Pancreas (tissue), 10 donors: ENCODE data around the gene TMX2. TPM values are rescaled to one million over a fixed set of nuclear protein-coding genes. Genes with fewer than 3 reads are reported as not detected.

Experiments
- ATAC-seq, 4 donors: fragments of 200-7000 bp; cut with Tn5 transposase; one replicate each; pipeline versions ENCODE4 v1.8.0 to v1.9.1; 2020; ENCODE audit warnings: mild to moderate bottlenecking in 4 of 4, moderate library complexity in 4 of 4
- DNase-seq, 6 donors: peaks; one replicate each; pipeline ENCODE4 v3.0.0-alpha.2; 2020
- FAIRE-seq: peaks from 2 replicates; lab custom pipeline; 2012; peaks lifted over from hg19 to GRCh38; lab: Jason Lieb, UNC
- H3K27ac ChIP-seq, 4 donors: fragments of 200-600 bp; sonication (generic); 1 replicate in 3 of 4; 2 replicates in 1 of 4; pipeline versions ENCODE4 v1.5.0 to v1.8.0; 2020
- H3K27me3 ChIP-seq, 4 donors: fragments of 200-600 bp; one replicate each; pipeline ENCODE4 v1.8.0; 2021
- H3K36me3 ChIP-seq, 3 donors: fragments of 200-600 bp; sonication (generic) in 1 of 3; one replicate each; pipeline versions ENCODE4 v1.5.0 to v1.8.0; 2020 to 2021
- H3K4me1 ChIP-seq, 3 donors: fragments of 200-600 bp; one replicate each; pipeline ENCODE4 v1.8.0; 2021
- H3K4me3 ChIP-seq, 4 donors: fragments of 200-600 bp; sonication (generic) in 2 of 4; one replicate each; pipeline versions ENCODE4 v1.5.0 to v1.8.0; 2020 to 2021
- H3K9me3 ChIP-seq, 4 donors: fragments of 200-600 bp; one replicate each; pipeline ENCODE4 v1.8.0; 2021
- WGBS, 2 donors: extraction: QIAGEN DNeasy Blood & Tissue Kit; methylation state at CpG; one replicate each; pipeline ENCODE4 v1.1.7; 2013; 5-methylcytosine and 5-hydroxymethylcytosine counted together
- intact Hi-C, 3 donors: fragments of 100-400 bp; cut with DNase I; formaldehyde crosslinking; loops; one replicate each; pipeline versions ENCODE4 v1.11.1 to v1.14.2; 2022
- polyA plus RNA-seq, 2 donors: library from polyadenylated mRNA; stranded (reverse); fragments of 200-250 nt; gene quantifications; one replicate each; pipeline ENCODE4 v1.2.3, GENCODE V29; 2013
- total RNA-seq, 6 donors: library from RNA; stranded (reverse); fragmentation: NEBNext Ultra II Directional in 4 of 6; extraction: Animal tissue kit (Norgen Biotek cat#: 25700) in 4 of 6; gene quantifications; one replicate each; pipeline versions ENCODE4 v1.2.1 to v1.2.4, GENCODE V29; 2021 to 2023
- TF ChIP-seq, protein P1 (sequence below), 4 donors: fragments of 200-600 bp; sonication (generic) in 3 of 4; IDR thresholded peaks; one replicate each; pipeline versions ENCODE4 v1.5.0 to v1.8.0; 2021; ENCODE audit warnings: antibody characterized with exemption in 4 of 4
- donor health status: healthy with polysubstance abuse.
- donor health status: DM: no; HTN: no; CAD: no; lungs with moderate emphysema.
- donor health status: DM: no; HTN: no; CAD: no.
- donor health status: control.
- donor health status: control.
- donor health status: Bipolar disorder and iron deficiency.
- donor health status: DM: yes; HTN: yes; CAD: no.
- donor health status: DM: no; HTN: no; CAD: no.
- donor health status: DM: no; HTN: no; CAD: no.
- donor health status: DM: yes; HTN: yes; CAD: no.

The TMX2 gene
- total and polyA plus RNA-seq, 8 donors = 19.8 to 46.4 (median 34.1) TPM

DNA sequence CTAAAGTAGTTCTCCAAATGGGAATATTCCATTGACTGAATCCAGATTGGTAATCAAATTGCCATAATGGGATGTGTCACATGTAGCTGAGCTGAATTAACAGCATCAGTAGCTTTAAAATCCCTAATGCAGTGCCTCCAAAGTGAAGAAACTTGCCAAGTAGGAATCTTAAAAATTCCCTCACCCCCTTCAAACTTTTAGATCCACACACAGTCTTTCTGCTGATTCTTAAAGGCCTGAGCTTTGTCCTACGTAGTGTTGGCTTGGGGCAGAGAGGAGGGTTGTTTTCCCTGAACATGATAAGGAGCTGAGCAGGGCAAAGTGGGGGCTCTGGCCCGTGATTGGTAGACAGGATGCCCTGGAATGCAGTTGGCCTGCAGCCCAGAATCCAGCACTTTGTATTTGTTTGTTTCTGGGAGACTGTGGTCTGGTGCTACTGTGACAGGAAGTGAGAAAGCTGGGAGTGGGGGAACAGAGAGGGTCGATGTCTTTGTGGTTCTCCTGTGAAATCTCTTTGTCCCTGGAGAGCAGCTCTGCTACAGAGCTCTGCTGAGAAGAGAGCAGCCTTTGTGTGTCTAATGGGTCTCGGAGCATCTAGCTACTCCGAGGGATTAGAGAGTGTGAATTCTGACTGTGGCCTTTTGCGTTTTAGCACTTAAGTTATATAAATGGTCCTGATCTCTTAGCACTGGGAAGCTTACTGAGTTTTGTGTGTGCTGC, 66.1 kb downstream of the TMX2 start:
- Histone ChIP-seq H3K4me3 (peak overlapping the region in 2 of 4 donors; percentile 8 to 18), H3K27ac (peak overlapping the region; percentile 58 to 85 (median 83)), H3K4me1 (peaks cover 77 to 98% (median 96%) of the 10 kb centered on the region in 3 donors), H3K36me3 (no peaks in the 10 kb centered on the region), H3K27me3 (no peaks in the 10 kb centered on the region), H3K9me3 (no peaks in the 10 kb centered on the region)
- DNase-seq = peak; percentile 81 to 92 (median 90)
- intact Hi-C loops = no loop called here
- no peak for FAIRE-seq
- TF ChIP-seq, protein P1, sequence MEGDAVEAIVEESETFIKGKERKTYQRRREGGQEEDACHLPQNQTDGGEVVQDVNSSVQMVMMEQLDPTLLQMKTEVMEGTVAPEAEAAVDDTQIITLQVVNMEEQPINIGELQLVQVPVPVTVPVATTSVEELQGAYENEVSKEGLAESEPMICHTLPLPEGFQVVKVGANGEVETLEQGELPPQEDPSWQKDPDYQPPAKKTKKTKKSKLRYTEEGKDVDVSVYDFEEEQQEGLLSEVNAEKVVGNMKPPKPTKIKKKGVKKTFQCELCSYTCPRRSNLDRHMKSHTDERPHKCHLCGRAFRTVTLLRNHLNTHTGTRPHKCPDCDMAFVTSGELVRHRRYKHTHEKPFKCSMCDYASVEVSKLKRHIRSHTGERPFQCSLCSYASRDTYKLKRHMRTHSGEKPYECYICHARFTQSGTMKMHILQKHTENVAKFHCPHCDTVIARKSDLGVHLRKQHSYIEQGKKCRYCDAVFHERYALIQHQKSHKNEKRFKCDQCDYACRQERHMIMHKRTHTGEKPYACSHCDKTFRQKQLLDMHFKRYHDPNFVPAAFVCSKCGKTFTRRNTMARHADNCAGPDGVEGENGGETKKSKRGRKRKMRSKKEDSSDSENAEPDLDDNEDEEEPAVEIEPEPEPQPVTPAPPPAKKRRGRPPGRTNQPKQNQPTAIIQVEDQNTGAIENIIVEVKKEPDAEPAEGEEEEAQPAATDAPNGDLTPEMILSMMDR (IDR thresholded peaks at IDR 0.05) = no peak
- 2 to 5% methylated on average over 6 of the region's 6 CpGs for WGBS, 2 donors
- peak; percentile 76 to 82 (median 82) for ATAC-seq

DNA sequence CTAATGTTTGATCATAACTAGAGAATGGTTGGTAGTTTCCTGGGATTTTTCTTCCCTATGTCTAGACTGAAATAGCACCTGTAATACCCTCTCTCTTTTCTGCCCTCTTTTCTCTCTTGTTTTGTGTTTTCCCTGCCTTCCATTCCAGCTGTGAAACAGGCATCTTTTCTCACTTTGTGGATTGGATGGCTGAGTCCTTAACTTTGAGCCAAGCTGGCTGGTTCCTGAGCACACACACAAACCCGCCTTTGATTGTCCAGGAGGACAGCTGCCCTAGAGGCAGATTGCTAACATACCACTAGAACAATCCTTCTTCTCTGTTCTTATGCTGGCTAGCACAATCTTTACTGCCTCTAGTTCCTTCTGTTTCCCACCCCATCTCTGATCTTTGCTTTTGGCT, 66.9 kb downstream of the TMX2 start:
- FAIRE-seq = no peak
- Histone ChIP-seq H3K4me1 (peaks cover 80 to 96% (median 95%) of the 10 kb centered on the region in 3 donors), H3K36me3 (no peaks in the 10 kb centered on the region), H3K4me3 (peak overlapping the region in 1 of 4 donors; percentile 18), H3K9me3 (no peaks in the 10 kb centered on the region), H3K27me3 (no peaks in the 10 kb centered on the region), H3K27ac (peak overlapping the region; percentile 58 to 85 (median 83))
- WGBS, 2 donors = 4 to 5% methylated on average over 1 of the region's 1 CpG
- TF ChIP-seq, protein P1 (IDR thresholded peaks at IDR 0.05) = no peak
- peak in 3 of 6 donors; percentile 47 to 79 (median 60) for DNase-seq
- intact Hi-C loops = no loop called here
- ATAC-seq = peak; percentile 59 to 71 (median 65)

DNA sequence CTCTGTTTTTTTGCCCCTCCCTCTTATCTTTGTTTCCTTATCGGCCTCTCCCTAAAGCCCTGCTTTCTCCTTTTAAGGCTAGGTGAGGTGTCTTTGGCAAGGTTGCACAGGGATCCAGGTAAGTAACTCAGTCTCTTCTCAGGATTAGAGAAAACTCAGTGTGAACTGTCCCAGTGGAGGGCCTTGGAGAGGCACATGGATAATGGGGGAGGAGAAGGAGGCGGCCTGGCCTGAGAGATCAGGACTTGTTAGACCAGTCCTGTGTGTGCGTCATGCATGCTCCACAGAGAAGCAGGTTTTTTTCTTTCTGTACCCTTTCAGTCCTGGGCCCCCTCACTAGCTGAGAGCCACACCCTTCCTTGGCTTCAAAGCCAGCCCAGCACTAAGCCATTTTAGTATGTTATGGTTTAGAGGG, 69.1 kb downstream of the TMX2 start:
- WGBS, 2 donors = 16 to 18% methylated on average over 3 of the region's 3 CpGs
- no peak for FAIRE-seq
- peaks cover 72 to 83% (median 73%) of the 10 kb centered on the region in 3 donors for H3K4me1 ChIP-seq
- TF ChIP-seq, protein P1 (IDR thresholded peaks at IDR 0.05) = no peak
- peak; percentile 72 to 89 (median 82) for DNase-seq
- intact Hi-C loops = no loop called here
- peak; percentile 74 to 83 (median 80) for ATAC-seq
- no peak overlapping the region for H3K4me3 ChIP-seq
- H3K36me3 ChIP-seq = no peaks in the 10 kb centered on the region
- no peaks in the 10 kb centered on the region for H3K27me3 ChIP-seq
- no peaks in the 10 kb centered on the region for H3K9me3 ChIP-seq
- H3K27ac ChIP-seq = peak overlapping the region; percentile 42 to 85 (median 66)

DNA sequence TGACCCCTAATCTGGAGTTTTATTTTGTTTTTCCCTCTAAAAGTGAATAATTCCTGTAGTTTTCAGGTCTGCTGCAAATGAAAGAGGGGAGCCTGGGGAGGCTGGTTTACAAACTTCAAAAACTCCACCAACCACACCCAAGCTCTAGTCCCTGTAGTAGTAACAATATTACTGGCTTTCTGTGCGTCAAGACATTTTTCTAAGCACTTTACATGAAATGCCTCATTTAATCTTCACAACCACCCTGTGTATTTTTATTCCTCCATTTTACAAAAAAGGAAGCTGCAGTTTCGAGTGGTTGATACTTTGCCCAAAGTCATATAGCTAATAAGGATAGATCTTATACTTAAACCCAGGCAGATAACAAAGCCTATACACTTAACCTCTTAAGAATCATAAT, 72.7 kb downstream of the TMX2 start:
- intact Hi-C loops = no loop called here
- Histone ChIP-seq H3K9me3 (no peaks in the 10 kb centered on the region), H3K4me3 (no peak overlapping the region), H3K36me3 (no peaks in the 10 kb centered on the region), H3K27ac (no peak overlapping the region), H3K4me1 (peaks cover 45 to 76% (median 66%) of the 10 kb centered on the region in 3 donors), H3K27me3 (no peaks in the 10 kb centered on the region)
- DNase-seq (no peak), FAIRE-seq (no peak), ATAC-seq (no peak)
- TF ChIP-seq, protein P1 (IDR thresholded peaks at IDR 0.05) = no peak
- 86 to 88% methylated on average over 2 of the region's 2 CpGs for WGBS, 2 donors

DNA sequence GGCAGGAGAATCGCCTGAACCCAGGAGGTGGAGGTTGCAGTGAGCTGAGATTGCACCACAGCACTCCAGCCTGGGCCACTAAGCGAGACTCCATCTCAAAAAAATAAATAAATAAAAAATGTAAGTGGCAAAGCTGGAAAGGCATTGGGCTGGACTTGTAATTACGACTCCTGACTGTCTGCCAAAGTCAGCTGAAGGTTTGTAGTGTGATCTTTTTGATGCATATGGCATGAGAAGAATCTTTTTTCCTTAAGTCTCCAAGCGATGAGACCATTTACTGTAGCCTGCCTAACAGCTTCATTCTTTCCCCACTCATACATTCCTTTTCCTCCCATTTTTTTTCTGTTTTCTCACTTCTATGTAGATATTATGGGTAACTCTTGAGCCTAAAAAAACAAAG, 74.0 kb downstream of the TMX2 start:
- Histone ChIP-seq H3K36me3 (peaks cover 0 to under 1% (median 0%) of the 10 kb centered on the region in 3 donors), H3K4me1 (peaks cover 31 to 67% (median 53%) of the 10 kb centered on the region in 3 donors), H3K4me3 (no peak overlapping the region), H3K9me3 (no peaks in the 10 kb centered on the region), H3K27ac (no peak overlapping the region), H3K27me3 (no peaks in the 10 kb centered on the region)
- DNase-seq (no peak), ATAC-seq (no peak), FAIRE-seq (no peak)
- intact Hi-C loops = no loop called here
- WGBS, 2 donors = 78 to 83% methylated on average over 4 of the region's 4 CpGs
- TF ChIP-seq, protein P1 (IDR thresholded peaks at IDR 0.05) = no peak
